Activated naive CD8-positive, alpha-beta T cell treated with anti-CD3 and anti-CD28 coated beads for 36 hours (primary cell): Measurements from ENCODE around the gene KCTD5. TPM values are rescaled to one million over a fixed set of nuclear protein-coding genes. Genes with fewer than 3 reads are reported as not detected.
"Not testable (repeated sequence)": the region's sequence is repeated elsewhere in the genome, so short reads cannot be mapped to it uniquely, and the experiment has no call there.

ENCODE experiments used
- DNase-seq: peaks from one replicate; pipeline ENCODE4 v3.0.0; 2021
- H3K27ac Mint-ChIP-seq: one replicate; pipeline ENCODE4 v1.8.0; 2022; ENCODE audit warnings: mild to moderate bottlenecking, moderate library complexity, mixed read lengths
- H3K27me3 Mint-ChIP-seq: one replicate; pipeline ENCODE4 v1.8.0; 2022; ENCODE audit warnings: mild to moderate bottlenecking, mixed read lengths
- H3K36me3 Mint-ChIP-seq: one replicate; pipeline ENCODE4 v1.8.0; 2021; ENCODE audit warnings: mild to moderate bottlenecking, mixed read lengths
- H3K4me1 Mint-ChIP-seq: one replicate; pipeline ENCODE4 v1.8.0; 2021; ENCODE audit warnings: mixed read lengths
- H3K4me3 Mint-ChIP-seq: one replicate; pipeline ENCODE4 v1.8.0; 2022; ENCODE audit warnings: mild to moderate bottlenecking, moderate library complexity, mixed read lengths
- H3K9me3 Mint-ChIP-seq: one replicate; pipeline ENCODE4 v1.8.0; 2022; ENCODE audit warnings: mixed read lengths
- total RNA-seq, 2 experiments: library from RNA; stranded (reverse); gene quantifications; one replicate each; pipeline ENCODE4 v1.2.3, GENCODE V29; 2021

The KCTD5 gene
- total RNA-seq, 2 experiments from 2014 or later: 29.2 to 29.3 TPM

GRCh38 chr16:2663553-2664546 is 18.5 kb upstream of the KCTD5 start:
- Mint-ChIP-seq H3K4me3 (no peak overlapping the region), H3K4me1 (peaks cover 22% of the 10 kb centered on the region), H3K27me3 (no peaks in the 10 kb centered on the region), H3K36me3 (peaks cover 3% of the 10 kb centered on the region), H3K27ac (peak overlapping the region; percentile 87), H3K9me3 (no peaks in the 10 kb centered on the region)
- DNase-seq: peak; percentile 30

DNA sequence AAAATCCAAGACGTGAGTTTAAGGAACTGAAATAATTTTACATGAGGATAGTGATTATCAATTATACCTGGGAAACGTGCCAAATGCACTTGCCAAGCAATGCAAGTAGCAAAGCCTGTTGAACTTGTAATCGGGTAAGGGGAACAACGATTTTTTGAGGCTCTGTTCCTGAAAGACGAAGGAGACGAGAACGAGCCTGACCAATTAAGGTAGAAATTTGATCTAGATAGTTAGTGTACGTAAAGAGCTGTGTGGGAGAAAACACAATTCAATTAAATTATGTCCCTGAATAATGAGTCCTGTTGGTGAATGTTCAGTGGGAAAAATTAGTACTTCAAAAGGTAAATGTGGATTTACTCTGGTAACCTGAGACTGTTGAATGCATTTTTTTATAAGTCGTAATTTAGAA is 17.7 kb upstream of the KCTD5 start:
- no peak for DNase-seq
- no peaks in the 10 kb centered on the region for H3K27me3 Mint-ChIP-seq
- no peaks in the 10 kb centered on the region for H3K9me3 Mint-ChIP-seq
- no peak overlapping the region for H3K4me3 Mint-ChIP-seq
- H3K27ac Mint-ChIP-seq: peak overlapping the region; percentile 87
- H3K4me1 Mint-ChIP-seq: peaks cover 24% of the 10 kb centered on the region
- H3K36me3 Mint-ChIP-seq: peaks cover 4% of the 10 kb centered on the region

DNA sequence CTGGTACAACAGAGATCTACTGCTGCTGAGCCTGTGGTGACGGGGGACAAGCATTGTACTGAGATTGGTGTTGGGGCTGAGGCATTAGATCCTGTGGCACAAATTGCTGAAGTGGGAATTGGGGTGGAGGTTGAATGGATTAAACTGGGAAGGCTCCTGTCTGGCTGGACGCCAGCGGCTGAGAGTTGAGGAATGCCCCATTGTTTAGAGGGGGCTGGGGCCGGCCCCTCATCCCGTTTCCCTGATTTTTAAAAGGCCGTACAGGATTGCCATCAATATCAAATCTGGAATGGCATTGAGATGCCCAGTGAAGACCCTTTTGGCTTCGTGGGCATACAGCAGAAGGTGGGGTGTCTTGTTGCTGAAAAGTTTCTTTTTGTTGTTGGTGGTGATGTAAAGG is 15.7 kb upstream of the KCTD5 start:
- peaks cover 28% of the 10 kb centered on the region for H3K4me1 Mint-ChIP-seq
- not testable (repeated sequence) for H3K36me3 Mint-ChIP-seq, H3K4me3 Mint-ChIP-seq, H3K9me3 Mint-ChIP-seq, DNase-seq, H3K27me3 Mint-ChIP-seq, H3K27ac Mint-ChIP-seq

DNA sequence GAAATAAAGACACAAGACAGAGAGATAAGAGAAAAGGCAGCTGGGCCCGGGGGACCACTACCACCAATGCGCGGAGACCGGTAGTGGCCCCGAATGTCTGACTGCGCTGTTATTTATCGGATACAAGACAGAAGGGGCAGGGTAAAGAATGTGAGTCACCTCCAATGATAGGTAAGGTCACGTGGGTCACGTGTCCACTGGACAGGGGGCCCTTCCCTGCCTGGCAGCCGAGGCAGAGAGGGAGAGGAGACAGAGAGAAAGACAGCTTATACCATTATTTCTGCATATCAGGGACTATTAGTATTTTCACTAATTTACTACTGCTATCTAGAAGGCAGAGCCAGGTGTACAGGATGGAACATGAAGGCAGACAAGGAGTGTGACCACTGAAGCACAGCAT is 12.7 kb upstream of the KCTD5 start:
- not testable (repeated sequence) for H3K4me3 Mint-ChIP-seq, H3K36me3 Mint-ChIP-seq, H3K9me3 Mint-ChIP-seq, H3K27ac Mint-ChIP-seq, H3K27me3 Mint-ChIP-seq, DNase-seq
- peaks cover 19% of the 10 kb centered on the region for H3K4me1 Mint-ChIP-seq

GRCh38 chr16:2670017-2670416 is 12.3 kb upstream of the KCTD5 start:
- H3K27me3 Mint-ChIP-seq, H3K4me3 Mint-ChIP-seq, H3K36me3 Mint-ChIP-seq, H3K27ac Mint-ChIP-seq, H3K9me3 Mint-ChIP-seq: not testable (repeated sequence)
- peak; percentile 62 for DNase-seq
- H3K4me1 Mint-ChIP-seq: peaks cover 19% of the 10 kb centered on the region

GRCh38 chr16:2671193-2671592 is 11.1 kb upstream of the KCTD5 start:
- not testable (repeated sequence) for H3K27me3 Mint-ChIP-seq, H3K9me3 Mint-ChIP-seq, H3K27ac Mint-ChIP-seq, H3K36me3 Mint-ChIP-seq, H3K4me3 Mint-ChIP-seq
- DNase-seq: peak; percentile 30
- H3K4me1 Mint-ChIP-seq: peaks cover 19% of the 10 kb centered on the region

DNA sequence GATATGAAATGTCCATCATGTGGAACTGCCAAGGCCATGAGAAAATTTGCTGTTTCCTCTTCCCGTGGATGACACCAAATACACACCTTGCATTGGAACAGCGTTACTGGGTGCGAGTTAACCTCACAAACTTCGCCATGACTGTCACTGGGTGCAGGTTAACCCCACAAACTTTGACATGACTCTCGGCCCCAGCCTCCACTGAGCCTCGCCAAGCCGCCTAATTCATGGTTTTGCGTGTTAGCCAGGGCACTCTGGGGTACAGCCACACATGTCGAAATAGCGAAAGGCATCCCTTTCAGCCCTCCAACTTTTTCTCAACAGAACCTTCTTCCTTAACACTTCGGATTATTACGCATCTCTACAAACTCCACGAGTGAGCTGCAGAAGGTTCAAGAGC is 10.6 kb upstream of the KCTD5 start:
- Mint-ChIP-seq H3K36me3 (peaks cover 4% of the 10 kb centered on the region), H3K27ac (no peak overlapping the region), H3K9me3 (no peaks in the 10 kb centered on the region), H3K4me1 (peaks cover 19% of the 10 kb centered on the region), H3K4me3 (peak overlapping the region; percentile 80), H3K27me3 (no peaks in the 10 kb centered on the region)
- DNase-seq: no peak

- Mint-ChIP-seq H3K27me3 (no peaks in the 10 kb centered on the region), H3K27ac (peak overlapping the region; percentile 62), H3K4me3 (peak overlapping the region; percentile 73), H3K36me3 (peaks cover 4% of the 10 kb centered on the region), H3K9me3 (no peaks in the 10 kb centered on the region), H3K4me1 (peaks cover 19% of the 10 kb centered on the region)
- peak; percentile 99 for DNase-seq
Measured at GRCh38 chr16:2673066-2673999, 9.0 kb upstream of the KCTD5 start.

DNA sequence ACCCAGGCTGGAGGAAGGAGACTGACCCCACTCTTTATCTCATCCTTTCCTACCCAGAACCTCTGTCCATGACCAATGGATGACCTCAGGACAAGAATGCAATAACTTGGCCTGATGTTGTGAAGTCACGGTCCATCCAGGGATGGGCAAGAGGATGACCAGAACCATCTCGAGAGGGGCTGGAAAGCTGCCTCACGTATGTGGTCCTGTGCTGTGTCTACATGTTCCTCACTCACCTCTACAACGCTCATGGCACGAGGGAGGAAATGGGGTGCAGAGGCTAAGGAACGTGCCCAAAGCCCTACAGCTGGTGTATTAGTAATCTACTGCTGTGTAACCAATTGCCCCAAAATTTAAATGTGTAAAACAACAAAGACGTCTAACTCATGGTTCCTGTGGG is 7.3 kb upstream of the KCTD5 start:
- no peaks in the 10 kb centered on the region for H3K36me3 Mint-ChIP-seq
- no peaks in the 10 kb centered on the region for H3K27me3 Mint-ChIP-seq
- no peak overlapping the region for H3K4me3 Mint-ChIP-seq
- H3K27ac Mint-ChIP-seq: no peak overlapping the region
- H3K4me1 Mint-ChIP-seq: peaks cover 11% of the 10 kb centered on the region
- DNase-seq: no peak
- H3K9me3 Mint-ChIP-seq: no peaks in the 10 kb centered on the region

DNA sequence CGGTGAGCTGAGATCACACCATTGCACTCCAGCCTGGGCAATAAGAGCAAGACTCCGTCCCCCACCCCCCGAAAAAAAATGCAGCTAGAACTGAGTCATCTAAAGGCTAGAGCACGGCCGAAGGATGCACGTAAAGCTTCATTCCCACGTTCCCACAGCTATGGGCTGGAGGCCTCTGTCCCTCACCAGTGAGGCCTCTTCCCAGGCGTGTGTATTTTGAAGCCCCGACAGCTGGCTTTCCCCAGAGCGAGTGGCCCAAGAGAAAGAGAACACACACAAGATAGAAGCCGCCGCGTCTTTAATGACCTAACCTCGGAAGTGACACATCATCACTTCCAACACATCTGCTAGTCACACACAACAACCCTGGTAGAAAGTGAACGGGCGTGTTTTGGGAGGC is 6.6 kb upstream of the KCTD5 start:
- DNase-seq: no peak
- Mint-ChIP-seq H3K4me3 (no peak overlapping the region), H3K27ac (no peak overlapping the region), H3K36me3 (peaks cover 6% of the 10 kb centered on the region), H3K9me3 (no peaks in the 10 kb centered on the region), H3K4me1 (peaks cover 8% of the 10 kb centered on the region), H3K27me3 (no peaks in the 10 kb centered on the region)

GRCh38 chr16:2676937-2677336 is 5.4 kb upstream of the KCTD5 start:
- not testable (repeated sequence) for H3K4me1 Mint-ChIP-seq, H3K36me3 Mint-ChIP-seq, H3K4me3 Mint-ChIP-seq, H3K27ac Mint-ChIP-seq, DNase-seq, H3K9me3 Mint-ChIP-seq, H3K27me3 Mint-ChIP-seq

DNA sequence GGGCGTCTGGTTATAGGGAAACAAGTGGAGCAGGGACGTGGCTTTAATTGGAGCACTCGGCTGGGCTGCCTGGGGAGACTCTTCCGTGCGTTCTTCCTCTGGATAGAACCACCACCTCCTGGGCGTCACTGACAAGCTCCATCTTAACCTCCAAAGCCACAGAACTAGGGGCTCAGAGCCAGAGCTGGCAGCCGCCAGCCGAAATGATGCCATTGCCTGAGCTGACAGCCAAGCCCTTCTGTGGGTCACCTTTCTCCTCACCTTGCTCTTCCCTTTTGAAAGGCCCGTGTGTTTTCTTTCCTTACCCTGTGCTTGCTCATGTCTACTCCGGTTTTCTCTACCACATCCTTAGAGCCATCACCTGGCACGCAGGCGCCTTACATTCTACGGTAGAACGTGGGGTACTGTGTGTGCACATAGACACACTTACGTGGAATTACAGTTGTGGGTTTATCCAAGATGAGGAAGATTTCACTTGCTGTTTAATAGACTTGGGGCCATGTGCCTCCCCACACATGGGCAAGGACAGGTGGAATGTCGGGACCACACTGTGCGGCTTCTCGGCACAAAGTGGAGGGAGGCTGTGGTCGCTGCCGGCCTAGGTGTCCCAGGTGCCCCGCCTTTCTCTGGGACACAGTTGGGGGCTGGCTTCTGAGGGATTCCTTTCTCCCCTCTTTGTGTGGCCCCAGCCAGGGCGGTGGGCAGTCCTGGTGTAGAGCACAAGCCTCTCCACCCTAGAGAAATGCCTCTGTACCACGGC is 3.9 kb upstream of the KCTD5 start:
- not testable (repeated sequence) for H3K4me3 Mint-ChIP-seq, DNase-seq, H3K27ac Mint-ChIP-seq, H3K27me3 Mint-ChIP-seq, H3K4me1 Mint-ChIP-seq, H3K9me3 Mint-ChIP-seq
- peaks cover 13% of the 10 kb centered on the region for H3K36me3 Mint-ChIP-seq

DNA sequence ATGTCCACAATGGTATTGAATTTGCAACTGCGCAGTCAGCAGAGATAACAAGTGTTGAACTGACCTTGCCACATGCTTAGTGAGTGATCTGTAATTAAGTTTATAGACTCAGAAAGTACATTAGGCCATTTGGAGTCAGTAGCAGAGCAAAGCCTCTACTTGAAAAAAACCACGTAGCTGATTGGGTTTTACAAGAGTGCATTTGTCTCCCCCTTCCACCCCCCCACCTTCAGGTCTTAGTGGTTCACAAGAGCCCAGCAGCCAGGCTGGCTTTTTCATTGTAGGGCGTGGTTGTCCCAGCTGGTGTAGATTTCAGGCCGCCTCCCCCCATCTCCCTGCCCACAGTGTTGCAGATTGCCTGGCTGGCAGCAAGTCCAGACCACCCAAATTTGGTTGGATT is 2.4 kb upstream of the KCTD5 start:
- peaks cover 12% of the 10 kb centered on the region for H3K4me1 Mint-ChIP-seq
- not testable (repeated sequence) for H3K4me3 Mint-ChIP-seq, H3K27me3 Mint-ChIP-seq, H3K27ac Mint-ChIP-seq, H3K9me3 Mint-ChIP-seq, DNase-seq
- peaks cover 16% of the 10 kb centered on the region for H3K36me3 Mint-ChIP-seq

DNA sequence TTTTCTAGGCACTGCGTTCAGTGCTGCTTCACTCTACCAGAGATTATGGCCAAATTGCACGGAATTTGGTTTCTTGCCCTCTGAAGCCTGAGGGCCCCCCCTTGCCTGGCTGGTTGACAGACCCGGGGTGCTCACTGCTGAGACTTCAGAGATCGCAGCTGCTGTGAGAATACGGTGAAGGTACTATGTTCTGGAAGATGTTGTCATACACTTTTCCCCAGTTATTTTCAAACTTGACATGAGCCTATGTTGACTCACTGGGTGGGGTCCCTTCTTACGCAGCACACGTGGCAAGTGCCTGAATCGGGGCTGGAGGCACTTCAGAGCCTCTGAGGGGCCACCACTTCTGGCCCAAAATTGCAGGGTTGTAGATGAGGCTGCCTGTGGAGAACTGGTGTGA is 2.0 kb upstream of the KCTD5 start:
- DNase-seq, H3K9me3 Mint-ChIP-seq, H3K27me3 Mint-ChIP-seq, H3K27ac Mint-ChIP-seq: not testable (repeated sequence)
- H3K4me3 Mint-ChIP-seq: peak overlapping the region; percentile 29
- peaks cover 16% of the 10 kb centered on the region for H3K36me3 Mint-ChIP-seq
- peaks cover 13% of the 10 kb centered on the region for H3K4me1 Mint-ChIP-seq

DNA sequence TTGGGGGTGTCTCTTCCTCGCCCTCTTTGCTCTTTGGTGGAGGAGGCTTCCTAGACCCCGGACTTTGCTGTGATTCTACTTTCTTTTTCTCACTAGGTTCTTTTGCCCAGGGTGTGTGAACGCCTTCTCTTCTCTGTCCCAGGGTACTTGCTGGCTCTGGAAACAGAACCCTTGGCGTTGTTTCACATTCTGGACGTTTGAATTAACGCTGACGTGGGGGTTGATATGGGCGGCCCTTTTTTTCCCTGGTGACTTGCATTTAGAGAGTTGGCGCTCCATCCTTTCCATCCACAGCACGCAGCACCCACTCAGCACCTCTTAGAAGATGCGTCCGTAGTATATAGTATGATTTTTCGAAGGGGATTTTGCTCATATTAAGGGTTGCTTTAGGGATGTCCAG is 718 bp downstream of the KCTD5 start:
- not testable (repeated sequence) for DNase-seq, H3K27me3 Mint-ChIP-seq, H3K9me3 Mint-ChIP-seq
- peaks cover 16% of the 10 kb centered on the region for H3K36me3 Mint-ChIP-seq
- H3K27ac Mint-ChIP-seq: peak overlapping the region; percentile 81
- H3K4me1 Mint-ChIP-seq: peaks cover 29% of the 10 kb centered on the region
- H3K4me3 Mint-ChIP-seq: peak overlapping the region; percentile 100
